OCI-LY1 (cell line): ENCODE measurements around the gene SBK2.

ENCODE experiments used
- H2AFZ ChIP-seq: fragments of 200-600 bp; sonication (generic), shearing (Covaris generic); 2 replicates; pipeline ENCODE4 v1.6.0; 2014; ENCODE audit warnings: antibody characterized with exemption, mild to moderate bottlenecking, low read length
- H3F3A ChIP-seq: fragments of 200-600 bp; sonication (generic), shearing (Covaris generic); 2 replicates; pipeline ENCODE4 v1.6.0; 2014; ENCODE audit warnings: mild to moderate bottlenecking, antibody characterized with exemption, low read length, moderate library complexity; ENCODE audit not compliant: insufficient read depth
- H3K27ac ChIP-seq: fragments of 200-600 bp; sonication (generic); 2 replicates; pipeline ENCODE4 v1.5.1; 2014; ENCODE audit warnings: low read length, mixed run types, mild to moderate bottlenecking, low read depth; ENCODE audit not compliant: poor library complexity, severe bottlenecking
- H3K27me3 ChIP-seq: fragments of 200-600 bp; sonication (generic); 2 replicates; pipeline ENCODE4 v1.6.0; 2014; ENCODE audit warnings: antibody characterized with exemption, mild to moderate bottlenecking, low read length, moderate library complexity; ENCODE audit not compliant: insufficient read depth
- H3K36me3 ChIP-seq: fragments of 200-600 bp; sonication (generic); 2 replicates; pipeline ENCODE4 v1.6.1; 2014; ENCODE audit warnings: mild to moderate bottlenecking, antibody characterized with exemption, low read length, moderate library complexity, mixed read lengths; ENCODE audit not compliant: insufficient read depth
- H3K4me1 ChIP-seq: fragments of 200-600 bp; sonication (generic); 2 replicates; pipeline ENCODE4 v1.5.1; 2014; ENCODE audit warnings: mild to moderate bottlenecking, low read length, moderate library complexity; ENCODE audit not compliant: insufficient read depth, severe bottlenecking
- H3K4me2 ChIP-seq: fragments of 200-600 bp; sonication (generic), shearing (Covaris generic); 2 replicates; pipeline ENCODE4 v1.6.1; 2014; ENCODE audit warnings: low read length
- H3K4me3 ChIP-seq: fragments of 200-600 bp; sonication (generic); 2 replicates; pipeline ENCODE4 v1.5.1; 2014; ENCODE audit warnings: low read length, low read depth, mild to moderate bottlenecking, mixed read lengths; ENCODE audit not compliant: poor library complexity, severe bottlenecking
- H3K79me2 ChIP-seq: fragments of 200-600 bp; shearing (Covaris generic); 2 replicates; pipeline ENCODE4 v1.6.1; 2016; ENCODE audit warnings: mixed run types, low read length, mixed read lengths; ENCODE audit not compliant: insufficient read depth
- H3K9ac ChIP-seq: fragments of 200-600 bp; sonication (generic), shearing (Covaris generic); 2 replicates; pipeline ENCODE4 v1.6.1; 2014; ENCODE audit warnings: mild to moderate bottlenecking, low read length, mixed read lengths
- H3K9me2 ChIP-seq: fragments of 200-600 bp; sonication (generic), shearing (Covaris generic); 2 replicates; pipeline ENCODE4 v1.6.1; 2014; ENCODE audit warnings: low read depth, mild to moderate bottlenecking, low read length, mixed read lengths
- H3K9me3 ChIP-seq: fragments of 200-600 bp; shearing (Covaris generic); 2 replicates; pipeline ENCODE4 v1.6.1; 2014; ENCODE audit warnings: low read length, mixed read lengths
- H4K20me1 ChIP-seq: fragments of 200-600 bp; sonication (generic), shearing (Covaris generic); 2 replicates; pipeline ENCODE4 v1.6.0; 2016; ENCODE audit warnings: mild to moderate bottlenecking, low read length; ENCODE audit not compliant: insufficient read depth
- CTCF ChIP-seq: fragments of 200-600 bp; sonication (generic), shearing (Covaris generic); IDR thresholded peaks from 2 replicates; pipeline ENCODE4 v1.5.1; 2017; ENCODE audit warnings: mild to moderate bottlenecking, antibody characterized with exemption, low read length, moderate library complexity, mixed read lengths
- EZH2 ChIP-seq: fragments of 200-600 bp; sonication (generic), shearing (Covaris generic); IDR thresholded peaks from 2 replicates; pipeline ENCODE4 v1.8.0; 2017; ENCODE audit warnings: borderline replicate concordance, mixed run types, mild to moderate bottlenecking, antibody characterized with exemption, low read length, moderate library complexity, mixed read lengths

The SBK2 gene

GRCh38 chr19:55491546-55492360 lies 45.2 kb downstream of the SBK2 start:
- Histone ChIP-seq H3K4me3 (no peak overlapping the region), H3K27me3 (peaks cover 10% of the 10 kb centered on the region; the same call in 1 of the 2 replicates), H3K27ac (no peak overlapping the region), H3K9me3 (no peaks in the 10 kb centered on the region), H4K20me1 (no peaks in the 10 kb centered on the region), H3K4me2 (no peak overlapping the region), H3K4me1 (no peaks in the 10 kb centered on the region), H2AFZ (no peak overlapping the region), H3F3A (no peaks in the 10 kb centered on the region), H3K36me3 (no peaks in the 10 kb centered on the region), H3K9me2 (no peaks in the 10 kb centered on the region), H3K9ac (no peak overlapping the region), H3K79me2 (no peaks in the 10 kb centered on the region)
- TF ChIP-seq CTCF (no peak), EZH2 (no peak)

GRCh38 chr19:55490478-55491432 lies 46.2 kb downstream of the SBK2 start:
- H3K4me1 ChIP-seq, result peaks cover 1% of the 10 kb centered on the region
- peaks cover 10% of the 10 kb centered on the region; the same call in 1 of the 2 replicates for H3K27me3 ChIP-seq

More at GRCh38 chr19:55490478-55491432, 46.2 kb downstream of the SBK2 start:
- no peaks in the 10 kb centered on the region for H4K20me1 ChIP-seq
- no peak overlapping the region for H3K4me2 ChIP-seq
- H2AFZ ChIP-seq, result no peak overlapping the region
- H3F3A ChIP-seq, result no peaks in the 10 kb centered on the region
- no peaks in the 10 kb centered on the region for H3K9me2 ChIP-seq
- H3K36me3 ChIP-seq, result no peaks in the 10 kb centered on the region
- H3K9ac ChIP-seq, result no peak overlapping the region
- H3K4me3 ChIP-seq, result no peak overlapping the region
- no peak overlapping the region for H3K27ac ChIP-seq
- no peaks in the 10 kb centered on the region for H3K79me2 ChIP-seq
- TF ChIP-seq CTCF, result no peak
- TF ChIP-seq EZH2, result no peak
- H3K9me3 ChIP-seq, result no peaks in the 10 kb centered on the region
